Karpas-422 (cell line): Measurements from ENCODE around the gene NSMCE1. TPM values are rescaled to one million over a fixed set of nuclear protein-coding genes. Genes with fewer than 3 reads are reported as not detected.

ENCODE experiments used
- DNase-seq: peaks from one replicate; pipeline ENCODE4 v3.0.0-alpha.2; 2015
- H2AFZ ChIP-seq: fragments of 200-600 bp; sonication (generic); 2 replicates; pipeline ENCODE4 v1.6.1; 2014; ENCODE audit warnings: antibody characterized with exemption, low read length, mixed read lengths
- H3K27ac ChIP-seq: fragments of 200-600 bp; sonication (generic); 2 replicates; pipeline ENCODE4 v1.5.1; 2014; ENCODE audit warnings: mild to moderate bottlenecking, low read length, moderate library complexity
- H3K27me3 ChIP-seq: fragments of 200-600 bp; sonication (generic); 2 replicates; pipeline ENCODE4 v1.6.1; 2014; ENCODE audit warnings: low read length, mixed read lengths
- H3K36me3 ChIP-seq: fragments of 200-600 bp; sonication (generic); 2 replicates; pipeline ENCODE4 v1.6.1; 2014; ENCODE audit warnings: low read length, mixed read lengths; ENCODE audit not compliant: insufficient read depth
- H3K4me1 ChIP-seq: fragments of 200-600 bp; sonication (generic); 2 replicates; pipeline ENCODE4 v1.6.1; 2014; ENCODE audit warnings: mild to moderate bottlenecking, low read length, mixed read lengths
- H3K4me2 ChIP-seq: fragments of 200-600 bp; sonication (generic); 2 replicates; pipeline ENCODE4 v1.6.1; 2014; ENCODE audit warnings: low read length, low read depth, mild to moderate bottlenecking; ENCODE audit not compliant: poor library complexity, severe bottlenecking
- H3K4me3 ChIP-seq: fragments of 200-600 bp; sonication (generic); 2 replicates; pipeline ENCODE4 v1.5.1; 2014; ENCODE audit warnings: mild to moderate bottlenecking, antibody characterized with exemption, low read length, mixed read lengths
- H3K79me2 ChIP-seq: fragments of 200-600 bp; sonication (generic); 2 replicates; pipeline ENCODE4 v1.6.1; 2014; ENCODE audit warnings: mild to moderate bottlenecking, low read length, mixed read lengths
- H3K9ac ChIP-seq: fragments of 200-600 bp; sonication (generic); 2 replicates; pipeline ENCODE4 v1.6.0; 2014; ENCODE audit warnings: low read length
- H3K9me2 ChIP-seq: fragments of 200-600 bp; sonication (generic), shearing (Covaris generic); replicated peaks from 2 replicates; pipeline ENCODE4 v1.6.0; 2014; ENCODE audit warnings: mild to moderate bottlenecking, low read length, moderate library complexity; ENCODE audit not compliant: insufficient read depth
- H3K9me3 ChIP-seq: fragments of 300-700, 200-600 bp; sonication (generic); 2 replicates; pipeline ENCODE4 v1.6.1; 2014; ENCODE audit warnings: low read length, mixed read lengths
- H4K20me1 ChIP-seq: fragments of 200-600 bp; sonication (generic); 2 replicates; pipeline ENCODE4 v1.6.1; 2014; ENCODE audit warnings: mild to moderate bottlenecking, antibody characterized with exemption, low read length, low read depth; ENCODE audit not compliant: insufficient read depth
- total RNA-seq: library from RNA; depleted of rRNA; stranded (reverse); fragments of >200 nt; shearing (Covaris generic); gene quantifications from 2 replicates; pipeline ENCODE4 v1.2.3, GENCODE V29; 2014; ENCODE audit warnings: low replicate concordance; rRNA removed

NSMCE1 gene
- total RNA-seq, 1 experiment from 2014 or later: 77.8 TPM

- Histone ChIP-seq H3K27ac (no peak overlapping the region), H3K9me2 (no peaks in the 10 kb centered on the region), H3K9me3 (no peaks in the 10 kb centered on the region), H3K9ac (no peak overlapping the region), H3K27me3 (no peaks in the 10 kb centered on the region), H2AFZ (no peak overlapping the region), H3K4me1 (no peaks in the 10 kb centered on the region), H3K36me3 (no peaks in the 10 kb centered on the region), H4K20me1 (no peaks in the 10 kb centered on the region), H3K4me3 (no peak overlapping the region), H3K4me2 (no peak overlapping the region), H3K79me2 (no peaks in the 10 kb centered on the region)
- DNase-seq: no peak
These were observed 85.6 kb downstream of the NSMCE1 start for GRCh38 chr16:27182906-27183405.

DNA sequence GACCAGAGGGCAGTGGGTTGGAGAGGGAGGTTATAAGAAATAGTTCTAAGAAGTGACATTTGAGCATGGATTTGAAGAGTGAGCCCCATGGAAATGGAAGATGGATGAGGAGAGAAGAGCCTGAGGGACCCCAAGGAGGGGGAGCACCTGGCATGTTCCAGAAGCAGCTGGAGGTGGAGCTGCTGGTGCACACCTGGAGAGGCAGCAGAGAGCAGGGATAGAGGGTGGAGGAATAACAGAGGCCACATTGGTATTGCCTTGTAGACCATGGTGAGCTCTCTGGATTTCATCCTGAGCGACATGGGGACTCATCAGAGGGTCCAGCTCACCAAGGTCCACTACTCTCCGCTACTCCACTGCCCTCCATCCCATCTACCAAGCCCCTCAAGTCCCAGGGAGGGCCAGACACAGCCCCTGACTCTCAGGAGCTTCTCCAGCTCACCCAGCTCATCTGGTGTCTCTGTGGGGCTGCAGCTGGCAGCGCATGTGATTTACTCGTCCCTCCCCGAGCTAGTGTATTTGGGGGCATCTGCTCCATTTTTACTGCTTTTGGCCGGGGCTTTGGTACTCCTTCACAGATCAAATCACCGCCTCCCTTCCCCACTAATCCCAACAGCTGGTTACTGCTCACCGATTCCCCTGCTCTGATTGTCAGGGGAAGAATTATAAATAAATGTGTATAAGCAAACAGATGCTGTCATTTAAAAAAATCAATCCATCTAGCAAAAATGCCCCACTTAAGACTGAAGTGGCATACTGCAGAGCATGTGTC, 87.4 kb downstream of the NSMCE1 start:
- Histone ChIP-seq H3K9me2 (no peaks in the 10 kb centered on the region), H4K20me1 (no peaks in the 10 kb centered on the region), H3K36me3 (no peaks in the 10 kb centered on the region), H3K9ac (no peak overlapping the region), H3K27me3 (no peaks in the 10 kb centered on the region), H3K4me3 (no peak overlapping the region), H2AFZ (no peak overlapping the region), H3K4me2 (no peak overlapping the region), H3K4me1 (no peaks in the 10 kb centered on the region), H3K27ac (no peak overlapping the region), H3K79me2 (no peaks in the 10 kb centered on the region), H3K9me3 (no peaks in the 10 kb centered on the region)
- DNase-seq: no peak

DNA sequence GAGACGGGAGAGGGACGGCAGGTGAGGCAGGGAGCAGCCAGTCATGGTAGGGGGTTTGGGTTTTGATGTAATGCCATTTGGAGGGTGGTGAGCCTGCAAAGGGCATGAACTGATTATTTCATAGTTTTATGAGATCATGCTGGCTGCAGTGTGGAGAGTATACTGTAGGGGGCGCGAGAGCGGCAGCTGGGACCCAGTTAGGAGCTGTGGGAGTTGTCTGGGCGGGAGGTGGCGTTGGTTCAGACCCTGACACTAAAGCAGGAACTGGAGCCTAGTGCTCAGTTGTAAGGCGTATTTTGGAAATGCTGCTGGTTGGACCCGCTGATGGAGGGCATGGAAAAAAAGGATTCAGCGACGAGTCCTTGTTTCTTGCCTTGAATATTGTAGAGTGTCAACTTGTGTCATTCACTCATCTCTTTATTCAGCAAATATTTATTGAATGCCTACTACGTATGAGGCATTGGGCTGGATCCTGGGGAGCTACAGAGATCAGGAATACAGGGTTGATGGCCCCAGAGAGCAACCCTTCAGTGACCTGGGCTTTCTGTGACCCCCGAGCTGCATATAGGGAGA, 89.0 kb downstream of the NSMCE1 start:
- Histone ChIP-seq H3K9me3 (no peaks in the 10 kb centered on the region), H3K36me3 (no peaks in the 10 kb centered on the region), H3K27ac (no peak overlapping the region), H3K4me1 (no peaks in the 10 kb centered on the region), H4K20me1 (no peaks in the 10 kb centered on the region), H3K9me2 (no peaks in the 10 kb centered on the region), H3K27me3 (no peaks in the 10 kb centered on the region), H3K79me2 (no peaks in the 10 kb centered on the region), H3K4me3 (no peak overlapping the region), H3K9ac (no peak overlapping the region), H3K4me2 (no peak overlapping the region), H2AFZ (peak overlapping the region; percentile 4; the same call in 1 of the 2 replicates)
- DNase-seq: peak; percentile 94

- DNase-seq: no peak
- no peak overlapping the region for H3K27ac ChIP-seq
- no peaks in the 10 kb centered on the region for H3K79me2 ChIP-seq
- H3K9me3 ChIP-seq: no peaks in the 10 kb centered on the region
- H3K9ac ChIP-seq: no peak overlapping the region
- H4K20me1 ChIP-seq: no peaks in the 10 kb centered on the region
- no peak overlapping the region for H3K4me2 ChIP-seq
- no peaks in the 10 kb centered on the region for H3K4me1 ChIP-seq
- H3K36me3 ChIP-seq: no peaks in the 10 kb centered on the region
- H3K4me3 ChIP-seq: no peak overlapping the region
- H3K9me2 ChIP-seq: no peaks in the 10 kb centered on the region
- no peaks in the 10 kb centered on the region for H3K27me3 ChIP-seq
- H2AFZ ChIP-seq: no peak overlapping the region
These were observed 91.4 kb downstream of the NSMCE1 start for GRCh38 chr16:27177031-27177774.

GRCh38 chr16:27175888-27176287, 92.7 kb downstream of the NSMCE1 start:
- H3K27ac ChIP-seq: no peak overlapping the region
- H3K79me2 ChIP-seq: no peaks in the 10 kb centered on the region
- H3K4me2 ChIP-seq: no peak overlapping the region
- H3K9me2 ChIP-seq: no peaks in the 10 kb centered on the region
- H2AFZ ChIP-seq: no peak overlapping the region
- no peaks in the 10 kb centered on the region for H3K9me3 ChIP-seq
- H3K4me3 ChIP-seq: no peak overlapping the region
- no peaks in the 10 kb centered on the region for H3K27me3 ChIP-seq
- H3K9ac ChIP-seq: no peak overlapping the region
- no peaks in the 10 kb centered on the region for H3K4me1 ChIP-seq
- no peaks in the 10 kb centered on the region for H3K36me3 ChIP-seq
- DNase-seq: no peak
- H4K20me1 ChIP-seq: no peaks in the 10 kb centered on the region

Other genes starting within 250 kb of the NSMCE1 start
- gene C16orf82, start 201.8 kb downstream of the NSMCE1 start, total RNA-seq: not detected in 2 replicates
- gene KDM8, start 65.2 kb downstream of the NSMCE1 start, total RNA-seq: 1.9 and 3.1 TPM in 2 replicates
- 0.94 and 12.0 TPM in 2 replicates for gene IL4R, start 45.2 kb upstream of the NSMCE1 start, total RNA-seq
- 1.9 and 2.2 TPM in 2 replicates for gene IL21R, start 133.4 kb upstream of the NSMCE1 start, total RNA-seq